HepG2 (cell line): Measurements from ENCODE around the gene CAPN11. TPM values are rescaled to one million over a fixed set of nuclear protein-coding genes. Genes with fewer than 3 reads are reported as not detected.
A peak's percentile ranks its signal among the peaks of the same experiment; 100 is the strongest.

Experiments
- HNRNPUL1 ChIP-seq: fragments of 200-400 bp; formaldehyde crosslinking; IDR thresholded peaks from 2 replicates; pipeline ENCODE4 v1.6.1; 2017; ENCODE audit warnings: low read depth, mild to moderate bottlenecking, low read length, moderate library complexity
- HOXA7 ChIP-seq: sonication (generic); formaldehyde crosslinking; IDR thresholded peaks from 2 replicates; pipeline ENCODE4 v1.8.1; 2022; ENCODE audit warnings: mild to moderate bottlenecking, missing genetic modification reagents, moderate library complexity
- KDM6A ChIP-seq: IDR thresholded peaks from 2 replicates; pipeline ENCODE4 v1.6.1; 2016; ENCODE audit warnings: low read depth
- KLF11 ChIP-seq: IDR thresholded peaks from 2 replicates; pipeline ENCODE4 v1.6.1; 2016; ENCODE audit warnings: missing compliant biosample characterization
- NFYB ChIP-seq: sonication (generic); formaldehyde crosslinking; IDR thresholded peaks from 2 replicates; pipeline ENCODE4 v1.4.0; 2020; ENCODE audit warnings: missing genetic modification reagents
- NFYC ChIP-seq: IDR thresholded peaks from 2 replicates; pipeline ENCODE4 v1.6.1; 2016; ENCODE audit warnings: missing genetic modification reagents, missing compliant biosample characterization
- POLR2A ChIP-seq, 2 experiments: IDR thresholded peaks; 2 replicates each; pipeline ENCODE4 v1.6.1; 2011; ENCODE audit warnings: low read depth in 2 of 2, low read length in 2 of 2, mild to moderate bottlenecking in 1 of 2, moderate library complexity in 1 of 2; ENCODE audit not compliant: insufficient read depth in 1 of 2
- POLR2AphosphoS5 ChIP-seq: IDR thresholded peaks from 2 replicates; pipeline ENCODE4 v1.6.1; 2012; ENCODE audit warnings: low read depth, low read length
- RARA ChIP-seq: IDR thresholded peaks from 2 replicates; pipeline ENCODE4 v1.6.1; 2016; ENCODE audit warnings: missing genetic modification reagents, missing compliant biosample characterization
- REL ChIP-seq: sonication (generic); formaldehyde crosslinking; conservative IDR thresholded peaks from 2 replicates; pipeline ENCODE4 v1.8.0; 2022; ENCODE audit warnings: mild to moderate bottlenecking, missing genetic modification reagents, moderate library complexity
- RNF2 ChIP-seq: fragments of 450-650 bp; conservative IDR thresholded peaks from 2 replicates; pipeline ENCODE4 v1.6.1; 2016; ENCODE audit warnings: low read depth
- SRSF4 ChIP-seq: fragments of 200-400 bp; formaldehyde crosslinking; IDR thresholded peaks from one replicate; pipeline ENCODE4 v1.6.1; 2018; ENCODE audit warnings: mild to moderate bottlenecking, low read depth, low read length, moderate library complexity; ENCODE audit not compliant: poor library complexity, severe bottlenecking
- TEAD2 ChIP-seq: sonication (generic); formaldehyde crosslinking; IDR thresholded peaks from 2 replicates; pipeline ENCODE4 v1.9.0; 2021; ENCODE audit warnings: missing genetic modification reagents
- ZFY ChIP-seq: sonication (generic); formaldehyde crosslinking; IDR thresholded peaks from 2 replicates; pipeline ENCODE4 v1.4.0; 2020; ENCODE audit warnings: missing genetic modification reagents
- ZMYM4 ChIP-seq: sonication (generic); formaldehyde crosslinking; IDR thresholded peaks from 2 replicates; pipeline ENCODE4 v1.8.1; 2023; ENCODE audit warnings: mild to moderate bottlenecking, missing genetic modification reagents
- ZNF350 ChIP-seq: sonication (generic); formaldehyde crosslinking; IDR thresholded peaks from 2 replicates; pipeline ENCODE4 v1.4.0; 2020; ENCODE audit warnings: mild to moderate bottlenecking, low read depth, missing genetic modification reagents, borderline replicate concordance
- ZNF484 ChIP-seq: sonication (generic); formaldehyde crosslinking; IDR thresholded peaks from 2 replicates; pipeline ENCODE4 v1.5.1; 2020; ENCODE audit warnings: mild to moderate bottlenecking, low read depth, missing genetic modification reagents, borderline replicate concordance
- ZNF629 ChIP-seq: sonication (generic); formaldehyde crosslinking; conservative IDR thresholded peaks from 2 replicates; pipeline ENCODE4 v1.5.0; 2020; ENCODE audit warnings: missing genetic modification reagents
- polyA plus RNA-seq, 8 experiments: library from polyadenylated mRNA; depleted of rRNA in 3 of 8; stranded (reverse) in 7 of 8; unstranded in 1 of 8; fragments of >200 nt; fragmentation: Illumina TruSeq in 4 of 8; extraction: Trizol in 4 of 8; gene quantifications; 2 replicates each; pipeline versions ENCODE4 v1.2.1 to v1.2.3, GENCODE V29; 2011 to 2016; ENCODE audit warnings: low read depth in 4 of 8, missing spikeins in 1 of 8, mixed read lengths in 1 of 8; ENCODE audit not compliant: insufficient read depth in 1 of 8
- total RNA-seq, 5 experiments: library from RNA; depleted of rRNA; stranded (reverse); fragments of >200 nt; fragmentation: Illumina TruSeq; extraction: Trizol; gene quantifications; 2 replicates each; pipeline ENCODE4 v1.2.3, GENCODE V29; 2016; ENCODE audit warnings: low read depth in 1 of 5
- TF ChIP-seq, protein P1 (sequence below): IDR thresholded peaks from 2 replicates; pipeline ENCODE4 v1.6.1; 2016; ENCODE audit warnings: low read depth, borderline replicate concordance
- TF ChIP-seq, protein P2 (sequence below): IDR thresholded peaks from 2 replicates; pipeline ENCODE4 v1.6.1; 2012; ENCODE audit warnings: low read depth, low read length, improper control_type of control experiment
- TF ChIP-seq, protein P3 (sequence below): IDR thresholded peaks from 2 replicates; pipeline ENCODE4 v1.6.1; 2016; ENCODE audit warnings: control low read depth
- TF ChIP-seq, protein P4 (sequence below): sonication (generic); formaldehyde crosslinking; IDR thresholded peaks from 2 replicates; pipeline ENCODE4 v1.5.0; 2020; ENCODE audit warnings: mild to moderate bottlenecking, missing genetic modification reagents, moderate library complexity
- TF ChIP-seq, protein P5 (sequence below): sonication (generic); formaldehyde crosslinking; IDR thresholded peaks from 2 replicates; pipeline ENCODE4 v1.4.0; 2020; ENCODE audit warnings: missing genetic modification reagents
- TF ChIP-seq, protein P6 (sequence below): IDR thresholded peaks from 2 replicates; pipeline ENCODE4 v1.6.1; 2016; ENCODE audit warnings: low read depth

Gene CAPN11
- total and polyA plus RNA-seq, 2 of the 13 experiments (the other 11 are each of a cell fraction or from before 2014, with no cell fraction given), result 0.07 to 0.11 TPM

DNA sequence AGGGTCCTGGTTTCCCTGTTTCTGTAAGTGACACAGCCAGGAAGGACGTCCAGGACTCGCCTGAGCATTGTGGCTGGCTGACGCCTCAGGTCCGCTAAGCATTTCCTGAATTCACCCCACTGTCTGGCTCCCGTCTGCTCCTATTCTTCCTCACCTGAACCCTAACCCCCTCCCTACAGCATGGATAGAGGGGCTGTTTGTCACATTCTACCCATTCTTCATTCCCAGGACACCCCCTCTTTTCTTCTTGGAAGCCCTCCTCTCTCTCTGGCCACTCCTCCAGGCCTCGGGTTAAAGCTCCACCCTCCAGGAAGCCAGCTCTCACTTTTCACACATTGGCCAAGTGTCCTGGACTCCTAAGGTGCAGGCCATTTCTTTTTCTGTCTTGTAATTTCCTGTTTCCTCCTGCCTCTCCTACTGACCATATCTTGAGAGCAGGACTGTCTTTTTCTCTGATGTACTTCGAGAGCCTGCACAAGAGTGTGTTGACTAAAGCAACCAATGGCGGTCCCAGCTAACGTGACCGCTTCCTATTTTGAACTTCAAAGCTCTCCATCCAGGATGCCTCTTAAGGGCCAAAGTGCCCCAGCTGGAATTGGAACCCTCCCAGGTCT is 33.9 kb downstream of the CAPN11 start (continued):
- TF ChIP-seq TEAD2 (CRISPR knock-in tag) (no peak), ZNF629 (CRISPR knock-in tag) (peak; percentile 32; the same call in 1 of the 2 replicates), KLF11 (no peak), REL (no peak), HNRNPUL1 (no peak), NFYC (0 out of 2 replicates have a peak, but pooled peaks have one; percentile 11), SRSF4 (no peak), HOXA7 (CRISPR knock-in tag) (no peak), POLR2AphosphoS5 (peak; percentile 70), ZMYM4 (CRISPR knock-in tag) (no peak), RNF2 (peak; percentile 55), POLR2A (IDR thresholded peaks at IDR 0.05; ENCODE audit: insufficient read depth in 1 of 2, low read depth in 2 of 2, low read length in 2 of 2) (peak in 1 of 2 experiments; percentile 46; a peak in 1 of 4 replicates), ZNF350 (CRISPR knock-in tag) (peak; percentile 20; the same call in 1 of the 2 replicates), KDM6A (CRISPR knock-in tag) (no peak; the same call in 1 of the 2 replicates), ZNF484 (CRISPR knock-in tag) (no peak), ZFY (CRISPR knock-in tag) (peak; percentile 41; the same call in 1 of the 2 replicates), NFYB (0 out of 2 replicates have a peak, but pooled peaks have one; percentile 21), RARA (0 out of 2 replicates have a peak, but pooled peaks have one; percentile 7)
- TF ChIP-seq, protein P1, sequence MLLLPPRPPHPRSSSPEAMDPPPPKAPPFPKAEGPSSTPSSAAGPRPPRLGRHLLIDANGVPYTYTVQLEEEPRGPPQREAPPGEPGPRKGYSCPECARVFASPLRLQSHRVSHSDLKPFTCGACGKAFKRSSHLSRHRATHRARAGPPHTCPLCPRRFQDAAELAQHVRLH, result peak; percentile 56; the same call in 1 of the 2 replicates
- TF ChIP-seq, protein P2, sequence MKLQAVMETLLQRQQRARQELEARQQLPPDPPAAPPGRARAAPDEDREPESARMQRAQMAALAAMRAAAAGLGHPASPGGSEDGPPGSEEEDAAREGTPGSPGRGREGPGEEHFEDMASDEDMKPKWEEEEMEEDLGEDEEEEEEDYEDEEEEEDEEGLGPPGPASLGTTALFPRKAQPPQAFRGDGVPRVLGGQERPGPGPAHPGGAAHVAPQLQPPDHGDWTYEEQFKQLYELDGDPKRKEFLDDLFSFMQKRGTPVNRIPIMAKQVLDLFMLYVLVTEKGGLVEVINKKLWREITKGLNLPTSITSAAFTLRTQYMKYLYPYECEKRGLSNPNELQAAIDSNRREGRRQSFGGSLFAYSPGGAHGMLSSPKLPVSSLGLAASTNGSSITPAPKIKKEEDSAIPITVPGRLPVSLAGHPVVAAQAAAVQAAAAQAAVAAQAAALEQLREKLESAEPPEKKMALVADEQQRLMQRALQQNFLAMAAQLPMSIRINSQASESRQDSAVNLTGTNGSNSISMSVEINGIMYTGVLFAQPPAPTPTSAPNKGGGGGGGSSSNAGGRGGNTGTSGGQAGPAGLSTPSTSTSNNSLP, result no peak
- TF ChIP-seq, protein P3, sequence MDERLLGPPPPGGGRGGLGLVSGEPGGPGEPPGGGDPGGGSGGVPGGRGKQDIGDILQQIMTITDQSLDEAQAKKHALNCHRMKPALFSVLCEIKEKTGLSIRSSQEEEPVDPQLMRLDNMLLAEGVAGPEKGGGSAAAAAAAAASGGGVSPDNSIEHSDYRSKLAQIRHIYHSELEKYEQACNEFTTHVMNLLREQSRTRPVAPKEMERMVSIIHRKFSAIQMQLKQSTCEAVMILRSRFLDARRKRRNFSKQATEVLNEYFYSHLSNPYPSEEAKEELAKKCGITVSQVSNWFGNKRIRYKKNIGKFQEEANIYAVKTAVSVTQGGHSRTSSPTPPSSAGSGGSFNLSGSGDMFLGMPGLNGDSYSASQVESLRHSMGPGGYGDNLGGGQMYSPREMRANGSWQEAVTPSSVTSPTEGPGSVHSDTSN (CRISPR knock-in tag), result no peak
- TF ChIP-seq, protein P4, sequence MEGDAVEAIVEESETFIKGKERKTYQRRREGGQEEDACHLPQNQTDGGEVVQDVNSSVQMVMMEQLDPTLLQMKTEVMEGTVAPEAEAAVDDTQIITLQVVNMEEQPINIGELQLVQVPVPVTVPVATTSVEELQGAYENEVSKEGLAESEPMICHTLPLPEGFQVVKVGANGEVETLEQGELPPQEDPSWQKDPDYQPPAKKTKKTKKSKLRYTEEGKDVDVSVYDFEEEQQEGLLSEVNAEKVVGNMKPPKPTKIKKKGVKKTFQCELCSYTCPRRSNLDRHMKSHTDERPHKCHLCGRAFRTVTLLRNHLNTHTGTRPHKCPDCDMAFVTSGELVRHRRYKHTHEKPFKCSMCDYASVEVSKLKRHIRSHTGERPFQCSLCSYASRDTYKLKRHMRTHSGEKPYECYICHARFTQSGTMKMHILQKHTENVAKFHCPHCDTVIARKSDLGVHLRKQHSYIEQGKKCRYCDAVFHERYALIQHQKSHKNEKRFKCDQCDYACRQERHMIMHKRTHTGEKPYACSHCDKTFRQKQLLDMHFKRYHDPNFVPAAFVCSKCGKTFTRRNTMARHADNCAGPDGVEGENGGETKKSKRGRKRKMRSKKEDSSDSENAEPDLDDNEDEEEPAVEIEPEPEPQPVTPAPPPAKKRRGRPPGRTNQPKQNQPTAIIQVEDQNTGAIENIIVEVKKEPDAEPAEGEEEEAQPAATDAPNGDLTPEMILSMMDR, result peak; percentile 6; the same call in 1 of the 2 replicates
- TF ChIP-seq, protein P5, sequence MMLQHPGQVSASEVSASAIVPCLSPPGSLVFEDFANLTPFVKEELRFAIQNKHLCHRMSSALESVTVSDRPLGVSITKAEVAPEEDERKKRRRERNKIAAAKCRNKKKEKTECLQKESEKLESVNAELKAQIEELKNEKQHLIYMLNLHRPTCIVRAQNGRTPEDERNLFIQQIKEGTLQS (CRISPR knock-in tag), result no peak
- TF ChIP-seq, protein P6, sequence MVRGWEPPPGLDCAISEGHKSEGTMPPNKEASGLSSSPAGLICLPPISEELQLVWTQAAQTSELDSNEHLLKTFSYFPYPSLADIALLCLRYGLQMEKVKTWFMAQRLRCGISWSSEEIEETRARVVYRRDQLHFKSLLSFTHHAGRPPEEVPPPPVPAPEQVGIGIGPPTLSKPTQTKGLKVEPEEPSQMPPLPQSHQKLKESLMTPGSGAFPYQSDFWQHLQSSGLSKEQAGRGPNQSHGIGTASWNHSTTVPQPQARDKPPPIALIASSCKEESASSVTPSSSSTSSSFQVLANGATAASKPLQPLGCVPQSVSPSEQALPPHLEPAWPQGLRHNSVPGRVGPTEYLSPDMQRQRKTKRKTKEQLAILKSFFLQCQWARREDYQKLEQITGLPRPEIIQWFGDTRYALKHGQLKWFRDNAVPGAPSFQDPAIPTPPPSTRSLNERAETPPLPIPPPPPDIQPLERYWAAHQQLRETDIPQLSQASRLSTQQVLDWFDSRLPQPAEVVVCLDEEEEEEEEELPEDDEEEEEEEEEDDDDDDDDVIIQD (CRISPR knock-in tag), result peak; percentile 32; the same call in 1 of the 2 replicates
